ENCODE measurements around the gene NCAM2.

Gene NCAM2

GRCh38 chr21:21188513-21189195, 190.4 kb downstream of the NCAM2 start:
- no peaks in the 10 kb centered on the region for H3K27me3 ChIP-seq (ENCODE audit: insufficient read depth, low read length)
- no peaks in the 10 kb centered on the region for H3K36me3 ChIP-seq (ENCODE audit: insufficient read depth, low read length)
- H3K4me1 ChIP-seq (ENCODE audit: control insufficient read depth, insufficient read depth, low read length, unreplicated experiment): peaks cover 7% of the 10 kb centered on the region
- no peak overlapping the region for H3K27ac ChIP-seq (ENCODE audit: low read depth, low read length)
- no peaks in the 10 kb centered on the region for H3K79me2 ChIP-seq (ENCODE audit: control insufficient read depth, insufficient read depth, low read length, unreplicated experiment)
- no peak overlapping the region for H2AFZ ChIP-seq (ENCODE audit: low read length, unreplicated experiment)
- no peak overlapping the region for H3K4me3 ChIP-seq (ENCODE audit: low read depth, low read length)

GRCh38 chr21:21195417-21195943, 197.3 kb downstream of the NCAM2 start:
- Histone ChIP-seq H3K27me3 (ENCODE audit: insufficient read depth, low read length) (no peaks in the 10 kb centered on the region), H2AFZ (ENCODE audit: low read length, unreplicated experiment) (no peak overlapping the region), H3K36me3 (ENCODE audit: insufficient read depth, low read length) (no peaks in the 10 kb centered on the region), H3K79me2 (ENCODE audit: control insufficient read depth, insufficient read depth, low read length, unreplicated experiment) (no peaks in the 10 kb centered on the region), H3K4me1 (ENCODE audit: control insufficient read depth, insufficient read depth, low read length, unreplicated experiment) (peaks cover 11% of the 10 kb centered on the region), H3K4me3 (ENCODE audit: low read depth, low read length) (no peak overlapping the region), H3K27ac (ENCODE audit: low read depth, low read length) (no peak overlapping the region)

GRCh38 chr21:21196087-21196486, 197.9 kb downstream of the NCAM2 start:
- Histone ChIP-seq H3K27me3 (ENCODE audit: insufficient read depth, low read length) (no peaks in the 10 kb centered on the region), H3K4me3 (ENCODE audit: low read depth, low read length) (no peak overlapping the region), H3K36me3 (ENCODE audit: insufficient read depth, low read length) (no peaks in the 10 kb centered on the region), H3K27ac (ENCODE audit: low read depth, low read length) (no peak overlapping the region), H2AFZ (ENCODE audit: low read length, unreplicated experiment) (peak overlapping the region; percentile 21), H3K4me1 (ENCODE audit: control insufficient read depth, insufficient read depth, low read length, unreplicated experiment) (peaks cover 11% of the 10 kb centered on the region), H3K79me2 (ENCODE audit: control insufficient read depth, insufficient read depth, low read length, unreplicated experiment) (no peaks in the 10 kb centered on the region)

- Histone ChIP-seq H3K36me3 (ENCODE audit: insufficient read depth, low read length) (no peaks in the 10 kb centered on the region), H2AFZ (ENCODE audit: low read length, unreplicated experiment) (no peak overlapping the region), H3K4me1 (ENCODE audit: control insufficient read depth, insufficient read depth, low read length, unreplicated experiment) (peaks cover 18% of the 10 kb centered on the region), H3K79me2 (ENCODE audit: control insufficient read depth, insufficient read depth, low read length, unreplicated experiment) (no peaks in the 10 kb centered on the region), H3K4me3 (ENCODE audit: low read depth, low read length) (no peak overlapping the region), H3K27ac (ENCODE audit: low read depth, low read length) (no peak overlapping the region), H3K27me3 (ENCODE audit: insufficient read depth, low read length) (no peaks in the 10 kb centered on the region)
Measured at GRCh38 chr21:21196848-21197247, 198.6 kb downstream of the NCAM2 start.

DNA sequence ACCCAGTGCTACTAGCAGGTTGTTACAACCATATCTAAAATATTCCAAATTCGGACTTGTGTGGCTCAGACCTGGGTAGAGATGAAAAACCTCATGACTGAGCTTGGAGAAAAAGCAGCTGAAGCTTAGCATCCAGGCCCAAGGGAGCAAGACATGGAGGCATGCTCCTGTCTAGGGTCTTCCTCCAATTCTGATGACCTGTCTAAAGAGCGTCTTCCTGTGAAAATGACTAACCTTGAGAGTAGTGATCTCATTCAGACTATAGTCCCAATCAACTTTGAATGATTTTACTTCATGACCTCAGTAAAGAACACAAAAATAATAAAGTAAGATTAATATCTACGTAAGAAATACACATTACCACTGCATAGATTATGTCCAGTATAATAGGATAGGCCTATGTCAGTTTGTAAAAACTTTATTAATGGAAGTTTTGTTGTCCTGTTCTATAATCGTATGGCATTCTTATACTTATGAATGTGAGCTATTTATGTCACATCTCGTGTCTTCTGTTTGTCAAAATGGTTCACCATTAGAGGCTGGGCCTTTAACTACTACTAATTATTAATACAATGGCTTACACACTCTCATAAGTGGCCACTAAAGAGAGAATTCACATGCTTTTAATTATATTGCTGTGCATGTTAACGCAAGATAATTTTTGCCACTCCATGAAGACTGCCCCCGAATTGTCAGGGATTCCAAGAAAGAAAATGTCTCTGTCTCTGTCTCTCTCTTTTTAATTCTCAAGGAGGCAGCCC, 201.3 kb downstream of the NCAM2 start:
- no peaks in the 10 kb centered on the region for H3K27me3 ChIP-seq (ENCODE audit: insufficient read depth, low read length)
- peak overlapping the region; percentile 80 for H3K27ac ChIP-seq (ENCODE audit: low read depth, low read length)
- H3K36me3 ChIP-seq (ENCODE audit: insufficient read depth, low read length): no peaks in the 10 kb centered on the region
- H3K4me3 ChIP-seq (ENCODE audit: low read depth, low read length): no peak overlapping the region
- no peaks in the 10 kb centered on the region for H3K79me2 ChIP-seq (ENCODE audit: control insufficient read depth, insufficient read depth, low read length, unreplicated experiment)
- H3K4me1 ChIP-seq (ENCODE audit: control insufficient read depth, insufficient read depth, low read length, unreplicated experiment): peaks cover 19% of the 10 kb centered on the region
- peak overlapping the region; percentile 64 for H2AFZ ChIP-seq (ENCODE audit: low read length, unreplicated experiment)

GRCh38 chr21:21200103-21200938, 202.1 kb downstream of the NCAM2 start:
- Histone ChIP-seq H3K27me3 (ENCODE audit: insufficient read depth, low read length) (no peaks in the 10 kb centered on the region), H3K79me2 (ENCODE audit: control insufficient read depth, insufficient read depth, low read length, unreplicated experiment) (no peaks in the 10 kb centered on the region), H3K27ac (ENCODE audit: low read depth, low read length) (peak overlapping the region; percentile 80), H2AFZ (ENCODE audit: low read length, unreplicated experiment) (peak overlapping the region; percentile 77), H3K4me3 (ENCODE audit: low read depth, low read length) (peak overlapping the region; percentile 58), H3K36me3 (ENCODE audit: insufficient read depth, low read length) (no peaks in the 10 kb centered on the region), H3K4me1 (ENCODE audit: control insufficient read depth, insufficient read depth, low read length, unreplicated experiment) (peaks cover 19% of the 10 kb centered on the region)

DNA sequence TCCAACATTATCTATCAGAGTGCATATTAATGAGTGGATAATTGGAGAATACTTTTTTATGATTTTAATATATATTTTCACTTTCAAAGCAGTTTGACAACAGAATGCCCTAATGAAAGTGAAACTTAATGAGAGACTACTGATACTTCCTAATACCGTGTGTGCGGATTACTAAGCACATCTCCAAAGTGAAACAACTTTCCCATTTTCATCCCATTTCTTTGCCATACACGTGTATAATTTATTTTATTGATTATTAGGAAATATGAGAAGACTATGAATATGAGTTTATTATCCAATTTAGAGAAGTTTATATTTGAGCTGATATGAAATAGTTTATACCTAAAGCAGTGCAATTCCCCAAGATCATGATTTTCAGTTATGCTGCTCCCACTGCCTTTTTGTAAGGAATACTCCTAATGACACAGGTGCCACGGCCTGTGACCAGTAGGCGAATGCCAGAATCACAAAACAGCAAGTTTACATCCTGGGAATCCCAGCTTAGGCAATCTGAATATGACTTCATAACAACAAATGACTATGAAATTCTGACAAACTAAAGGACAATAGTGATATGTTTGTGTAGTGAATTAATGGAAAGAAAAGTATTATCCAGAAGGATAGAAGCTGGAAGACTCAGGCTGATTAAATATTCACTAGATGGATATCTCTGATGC, 202.9 kb downstream of the NCAM2 start:
- Histone ChIP-seq H3K36me3 (ENCODE audit: insufficient read depth, low read length) (no peaks in the 10 kb centered on the region), H3K79me2 (ENCODE audit: control insufficient read depth, insufficient read depth, low read length, unreplicated experiment) (no peaks in the 10 kb centered on the region), H3K4me1 (ENCODE audit: control insufficient read depth, insufficient read depth, low read length, unreplicated experiment) (peaks cover 19% of the 10 kb centered on the region), H3K27me3 (ENCODE audit: insufficient read depth, low read length) (no peaks in the 10 kb centered on the region), H3K4me3 (ENCODE audit: low read depth, low read length) (peak overlapping the region; percentile 58), H2AFZ (ENCODE audit: low read length, unreplicated experiment) (peak overlapping the region; percentile 77), H3K27ac (ENCODE audit: low read depth, low read length) (peak overlapping the region; percentile 80)

GRCh38 chr21:21203822-21204339, 205.7 kb downstream of the NCAM2 start:
- Histone ChIP-seq H3K4me3 (ENCODE audit: low read depth, low read length) (no peak overlapping the region), H3K79me2 (ENCODE audit: control insufficient read depth, insufficient read depth, low read length, unreplicated experiment) (no peaks in the 10 kb centered on the region), H3K27ac (ENCODE audit: low read depth, low read length) (no peak overlapping the region), H3K4me1 (ENCODE audit: control insufficient read depth, insufficient read depth, low read length, unreplicated experiment) (peaks cover 19% of the 10 kb centered on the region), H3K27me3 (ENCODE audit: insufficient read depth, low read length) (no peaks in the 10 kb centered on the region), H3K36me3 (ENCODE audit: insufficient read depth, low read length) (no peaks in the 10 kb centered on the region), H2AFZ (ENCODE audit: low read length, unreplicated experiment) (no peak overlapping the region)

DNA sequence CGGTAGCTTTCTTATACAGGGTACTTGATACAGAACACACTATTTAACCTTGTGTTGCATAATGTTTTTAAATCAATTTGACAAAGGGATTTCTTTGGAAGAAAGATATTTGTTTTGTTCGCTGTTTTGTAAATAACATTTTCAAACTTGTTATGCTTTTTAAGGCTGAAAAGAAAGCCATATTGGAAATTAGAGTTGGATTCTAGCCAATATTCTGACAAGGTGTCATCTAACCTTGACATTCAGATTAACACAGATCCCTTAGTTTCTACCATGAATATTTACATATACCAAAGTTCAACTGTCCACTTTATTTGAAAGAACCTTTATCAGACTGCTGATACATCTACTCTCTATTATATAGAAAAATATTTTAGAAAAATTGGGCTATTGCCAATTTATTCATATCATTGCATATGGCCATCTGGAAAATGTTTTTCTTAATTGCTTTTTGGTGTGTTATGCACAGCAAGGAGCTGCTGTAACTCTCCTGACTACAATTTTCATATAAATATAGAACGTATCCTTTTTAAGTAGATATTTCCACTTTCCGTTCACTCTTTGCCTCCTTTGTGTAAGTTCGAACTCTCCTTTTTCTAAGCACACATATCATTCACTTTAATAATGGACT, 206.3 kb downstream of the NCAM2 start:
- Histone ChIP-seq H3K79me2 (ENCODE audit: control insufficient read depth, insufficient read depth, low read length, unreplicated experiment) (no peaks in the 10 kb centered on the region), H3K27me3 (ENCODE audit: insufficient read depth, low read length) (no peaks in the 10 kb centered on the region), H2AFZ (ENCODE audit: low read length, unreplicated experiment) (no peak overlapping the region), H3K4me3 (ENCODE audit: low read depth, low read length) (no peak overlapping the region), H3K36me3 (ENCODE audit: insufficient read depth, low read length) (no peaks in the 10 kb centered on the region), H3K27ac (ENCODE audit: low read depth, low read length) (no peak overlapping the region), H3K4me1 (ENCODE audit: control insufficient read depth, insufficient read depth, low read length, unreplicated experiment) (peaks cover 15% of the 10 kb centered on the region)
